Measurements from ENCODE around the gene CCR3.
A peak's percentile ranks its signal among the peaks of the same experiment; 100 is the strongest.
"Not testable (repeated sequence)": the region's sequence is repeated elsewhere in the genome, so short reads cannot be mapped to it uniquely, and the experiment has no call there.

CCR3 gene

GRCh38 chr3:46242120-46242519 lies at the start of gene CCR3:
Gene CCR3, plus strand, starts transcription at chr3:46242460. Its CDS starts 22,699 bp downstream, at chr3:46265159.
- DNase-seq (ENCODE audit: low spot score) = no peak

GRCh38 chr3:46192939-46193338 lies 49.3 kb upstream of the CCR3 start:
- no peak for DNase-seq (ENCODE audit: low spot score)

- DNase-seq (ENCODE audit: low spot score) = no peak
Measured at GRCh38 chr3:46193436-46193835, 48.8 kb upstream of the CCR3 start.

DNA sequence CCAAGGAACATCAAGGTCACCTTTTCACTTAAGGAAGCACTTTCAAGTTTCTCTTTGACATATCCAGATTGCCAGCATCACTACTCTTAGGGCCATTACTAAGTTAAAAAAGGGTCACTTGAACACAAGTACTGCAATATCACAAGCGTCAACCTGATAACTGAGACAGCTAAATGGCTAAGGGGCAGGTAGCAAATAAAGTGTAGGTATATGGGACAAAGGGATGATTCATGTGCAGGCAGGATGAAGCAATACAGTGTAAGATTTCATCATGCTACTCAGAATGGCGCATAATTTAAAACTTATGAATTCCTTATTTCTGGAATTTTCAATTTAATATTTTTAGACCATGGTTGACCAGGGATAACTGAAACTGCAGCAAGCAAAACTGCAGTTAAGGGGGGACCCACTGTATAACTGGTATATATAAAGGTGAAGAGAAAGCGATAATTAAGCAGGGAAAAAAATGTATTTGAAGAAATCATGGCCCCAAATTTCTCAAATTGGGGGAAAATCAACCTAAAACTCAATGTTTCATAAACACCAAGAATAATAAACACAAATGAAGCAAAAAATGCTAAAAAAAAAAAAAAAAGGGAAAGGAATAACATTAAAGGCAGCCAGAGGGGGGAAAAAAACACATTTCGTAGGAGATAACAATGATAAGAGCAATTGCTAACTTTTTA lies 47.2 kb upstream of the CCR3 start:
- no peak for DNase-seq (ENCODE audit: low spot score)

DNA sequence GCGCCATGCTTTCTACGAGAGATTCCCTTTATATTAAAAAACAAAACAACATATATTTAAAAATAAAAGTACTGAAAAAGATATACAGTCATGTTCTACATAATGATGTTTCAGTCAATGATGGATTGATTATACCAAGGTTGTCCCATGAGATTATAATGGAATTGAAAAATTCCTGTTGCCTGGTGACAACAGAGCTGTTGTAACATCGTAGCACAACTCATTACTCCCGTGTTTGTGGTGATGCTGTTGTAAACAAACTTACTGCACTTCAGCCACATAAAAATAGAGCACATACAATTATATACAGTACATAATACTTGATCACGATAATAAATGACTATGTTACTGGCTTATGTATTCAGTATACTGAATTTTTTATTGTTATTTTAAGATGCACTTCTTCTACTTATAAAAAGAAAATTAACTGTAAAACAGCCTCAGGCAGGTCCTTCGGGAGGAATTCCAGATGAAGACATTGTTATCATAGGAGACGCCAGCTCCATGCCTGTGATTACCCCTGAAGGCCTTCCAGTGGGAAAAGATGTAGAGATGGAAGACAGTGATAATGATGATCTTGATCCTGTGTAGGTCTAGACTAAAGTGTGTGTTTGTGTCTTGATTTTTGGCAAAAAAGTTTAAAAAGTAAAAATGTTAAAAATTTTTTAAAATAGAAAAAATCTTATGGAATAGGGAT lies 45.9 kb upstream of the CCR3 start:
- no peak for DNase-seq (ENCODE audit: low spot score)

DNA sequence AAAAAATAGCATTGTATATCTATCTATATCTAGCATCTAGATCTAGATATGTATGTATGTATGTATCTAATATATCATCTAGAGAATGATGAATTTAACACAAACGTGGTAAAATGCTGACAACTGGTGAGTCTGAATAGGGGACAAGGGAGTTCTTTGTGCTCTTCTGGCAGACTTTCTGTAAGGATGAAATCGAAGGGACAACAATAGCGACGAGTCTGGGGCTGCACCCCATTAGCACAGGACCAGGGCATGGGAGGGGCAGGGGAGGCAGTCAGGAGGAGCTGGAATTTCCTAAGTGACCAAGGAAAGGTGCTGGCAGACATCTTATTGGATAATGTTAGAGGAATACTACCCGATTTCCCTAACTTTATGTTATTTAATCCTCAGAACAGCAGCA lies 42.0 kb upstream of the CCR3 start:
- no peak for DNase-seq (ENCODE audit: low spot score)

DNA sequence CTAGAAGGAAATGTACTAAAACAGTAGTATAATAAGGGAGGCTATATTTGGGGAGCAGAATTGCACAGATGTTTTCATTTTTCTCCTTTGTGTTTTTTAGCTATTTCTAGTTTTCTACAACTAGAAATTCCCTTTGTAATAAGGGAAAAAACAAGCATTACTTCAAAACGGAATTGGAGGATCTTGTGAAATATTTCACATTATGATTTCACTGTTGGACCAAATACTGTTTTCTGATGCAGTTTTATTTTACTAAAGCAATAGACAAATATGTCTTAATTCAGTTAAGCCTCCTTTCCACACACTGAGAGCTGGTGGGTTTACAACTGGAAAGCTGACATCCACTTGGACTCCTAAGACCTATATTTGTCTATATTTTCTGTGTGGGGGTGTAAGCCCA lies 41.5 kb upstream of the CCR3 start:
- DNase-seq (ENCODE audit: low spot score) = no peak

- no peak for DNase-seq (ENCODE audit: low spot score)
Measured at GRCh38 chr3:46202535-46202934, 39.7 kb upstream of the CCR3 start.

DNA sequence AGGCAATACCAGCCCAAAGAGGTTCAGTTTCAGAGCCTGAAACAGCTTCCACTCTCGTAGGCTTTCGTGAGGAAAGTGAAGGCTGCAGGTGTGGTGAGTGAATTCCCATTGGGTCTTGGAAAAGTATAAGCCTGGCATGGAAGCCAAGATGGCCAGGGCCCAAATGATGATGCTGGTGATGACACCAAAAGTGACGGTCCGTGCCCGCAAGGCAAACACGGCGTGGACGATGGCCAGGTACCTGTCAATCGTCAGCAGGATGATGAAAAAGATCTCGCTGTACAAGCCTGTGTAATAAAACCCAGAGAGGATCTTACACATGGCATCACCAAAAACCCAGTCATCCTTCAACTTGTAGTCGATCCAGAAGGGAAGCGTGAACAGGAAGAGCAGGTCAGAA lies 38.6 kb upstream of the CCR3 start:
- DNase-seq (ENCODE audit: low spot score) = no peak

DNA sequence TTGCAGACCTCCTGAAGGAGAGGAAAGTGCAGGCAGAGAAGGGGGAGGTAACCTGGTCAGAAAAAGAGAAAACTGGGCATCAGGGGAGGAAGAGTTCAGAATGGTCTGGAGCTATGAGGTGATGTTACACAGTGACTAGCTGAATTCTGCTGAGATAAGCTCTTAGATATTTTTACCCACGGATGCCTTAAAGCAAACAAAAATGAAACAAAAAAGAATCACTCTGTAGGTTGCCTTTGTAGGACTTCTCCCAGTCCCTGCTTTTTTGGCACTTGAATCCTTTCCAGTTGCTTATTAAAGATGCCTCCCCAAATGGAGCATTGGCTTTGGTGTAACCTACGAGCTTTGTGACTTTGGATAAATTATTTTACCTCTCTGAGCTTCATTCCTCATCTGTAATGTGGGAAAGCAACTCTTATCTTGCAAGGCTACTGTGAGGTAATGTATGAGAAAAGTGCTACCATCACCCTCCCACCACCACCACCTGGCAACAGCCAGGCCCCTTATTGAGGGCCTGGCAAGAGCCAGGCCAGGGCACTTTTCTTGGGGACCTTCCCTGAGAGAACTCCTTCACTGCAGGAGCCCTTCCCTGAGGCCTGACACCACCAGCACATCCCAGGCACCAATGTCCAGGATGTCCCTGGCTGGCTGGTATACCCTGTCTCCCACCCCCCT lies 36.8 kb upstream of the CCR3 start:
- DNase-seq (ENCODE audit: low spot score) = no peak

GRCh38 chr3:46206282-46207015 lies 35.8 kb upstream of the CCR3 start:
- no peak for DNase-seq (ENCODE audit: low spot score)

GRCh38 chr3:46207514-46207913 lies 34.7 kb upstream of the CCR3 start:
- DNase-seq (ENCODE audit: low spot score) = not testable (repeated sequence)

DNA sequence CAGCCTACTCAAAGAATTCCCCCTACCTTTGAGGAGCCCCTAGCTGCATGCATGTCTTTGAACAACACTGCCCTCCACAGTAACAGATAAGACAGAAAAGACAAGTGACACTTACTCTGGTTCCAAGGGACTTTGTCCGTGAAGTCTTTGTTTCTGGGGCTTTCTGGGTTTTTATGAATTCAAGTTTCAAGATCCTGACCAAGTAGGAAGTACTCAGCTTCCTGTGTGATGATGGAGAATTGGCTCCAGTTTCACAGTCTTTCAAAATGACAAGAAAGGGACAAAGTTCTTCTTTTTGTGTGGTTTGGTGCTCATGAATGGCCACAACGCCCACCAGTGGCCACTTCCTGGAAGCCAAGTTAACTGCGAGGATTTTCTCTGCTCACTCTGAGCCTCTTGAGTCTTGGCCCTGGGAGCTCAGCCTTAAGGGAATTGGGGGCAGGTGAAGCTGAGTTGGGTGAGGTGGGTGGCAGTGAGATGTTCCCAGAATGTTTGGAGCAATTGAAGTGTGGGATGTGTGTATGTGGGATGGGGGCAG lies 34.0 kb upstream of the CCR3 start, which contains the start of gene CCR1:
CCR1 (minus strand) TSS at position 147 of the 538 bp plus-strand sequence. CDS start 4,000 bp downstream, outside the sequence.
- DNase-seq (ENCODE audit: low spot score) = peak; percentile 13

GRCh38 chr3:46209053-46209452 lies 33.2 kb upstream of the CCR3 start:
- no peak for DNase-seq (ENCODE audit: low spot score)

DNA sequence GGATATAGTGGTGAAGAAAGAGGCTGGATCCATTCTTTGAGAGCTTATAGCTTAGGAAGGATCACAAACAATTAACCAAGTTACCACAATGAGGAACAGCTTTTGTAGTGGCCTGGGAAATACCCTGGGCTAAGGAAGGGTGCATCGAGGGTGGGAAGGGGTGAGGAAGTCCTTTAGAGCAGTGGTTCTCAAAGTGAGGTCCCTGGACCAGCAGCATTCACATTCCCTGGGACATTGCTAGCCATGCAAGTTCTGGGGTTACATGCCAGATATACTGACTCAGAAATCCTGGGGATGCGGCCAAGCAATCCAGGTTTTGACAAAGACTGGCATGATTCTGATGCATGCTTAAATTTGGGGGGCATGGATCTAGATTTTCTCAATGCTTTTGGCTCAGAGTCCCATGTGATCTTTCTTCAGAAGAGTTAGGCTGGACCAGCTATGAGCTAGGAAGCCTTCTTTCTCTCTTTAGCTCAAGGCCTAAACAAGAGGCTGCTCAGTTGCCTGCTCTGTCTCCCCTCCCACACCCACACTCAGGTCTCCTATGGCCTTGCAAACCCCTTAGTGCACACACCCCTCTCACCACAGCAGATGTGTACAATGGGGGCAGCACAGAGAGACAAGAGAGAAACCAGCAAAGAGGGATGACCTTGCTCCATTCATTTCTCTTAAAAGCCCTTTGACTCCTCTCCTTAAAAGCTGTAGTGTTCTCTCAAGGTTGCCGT lies 32.4 kb upstream of the CCR3 start:
- no peak for DNase-seq (ENCODE audit: low spot score)

DNA sequence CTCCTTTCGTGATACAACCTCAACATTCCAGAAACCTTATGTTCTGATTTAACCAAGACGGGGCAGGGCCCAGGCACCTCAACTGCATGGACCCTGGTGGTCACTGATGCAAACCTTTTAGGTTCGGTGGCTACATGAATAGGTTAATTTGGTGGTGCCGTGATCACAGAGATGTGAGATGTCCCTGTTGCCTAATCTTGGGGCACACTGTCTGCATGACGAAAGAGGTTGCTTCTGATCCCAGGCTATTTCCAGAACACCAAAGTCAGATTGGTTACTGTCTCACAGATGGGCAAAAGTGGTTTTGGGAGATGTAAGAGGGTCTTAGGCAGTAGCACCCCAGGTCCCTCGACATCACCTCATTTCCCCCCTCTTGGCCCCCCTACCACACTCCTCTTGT lies 30.2 kb upstream of the CCR3 start:
- no peak for DNase-seq (ENCODE audit: low spot score)

DNA sequence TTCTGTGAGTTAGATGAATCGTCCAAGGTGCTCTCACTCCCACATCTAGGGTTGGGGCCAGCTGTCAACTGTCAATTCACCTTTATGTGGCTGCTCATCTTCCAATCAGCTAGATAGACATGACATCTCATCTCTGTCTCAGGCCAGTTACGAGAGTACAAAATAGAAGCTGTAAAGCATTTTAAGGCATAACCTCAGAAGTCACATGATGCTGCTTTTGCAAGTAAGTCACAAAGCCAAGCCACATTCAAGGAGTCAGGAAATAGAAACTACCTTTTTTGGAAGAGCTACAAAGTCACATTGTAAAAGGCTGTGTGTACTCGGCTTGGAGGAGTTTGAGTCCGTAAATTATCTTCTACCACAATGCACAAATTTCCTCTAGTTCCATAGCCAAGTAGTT lies 29.1 kb upstream of the CCR3 start:
- peak; percentile 49 for DNase-seq (ENCODE audit: low spot score)

- DNase-seq (ENCODE audit: low spot score) = no peak
Measured at GRCh38 chr3:46214751-46215352, 27.4 kb upstream of the CCR3 start.

- DNase-seq (ENCODE audit: low spot score) = no peak
Measured at GRCh38 chr3:46215810-46216414, 26.3 kb upstream of the CCR3 start.

GRCh38 chr3:46218196-46218709 lies 24.0 kb upstream of the CCR3 start:
- no peak for DNase-seq (ENCODE audit: low spot score)
